GM13977 (cell line): ENCODE data around the gene HAGH.

Experiments
- DNase-seq: peaks from one replicate; pipeline ENCODE4 v3.0.0; 2012; ENCODE audit warnings: low spot score
- CTCF ChIP-seq: IDR thresholded peaks from 2 replicates; pipeline ENCODE4 v1.5.1; 2012; ENCODE audit warnings: mild to moderate bottlenecking, control low read depth; ENCODE audit not compliant: insufficient read depth; ENCODE audit errors: extremely low read depth, missing control alignments
- in situ Hi-C: fragments of 300-500 bp; cut with MboI; formaldehyde crosslinking; loops from one replicate; pipeline ENCODE4 v1.12.0; 2022; ENCODE audit warnings: low sequenced_read_pairs, low pct_unique_long_range_greater_than_20kb, mixed read lengths, inconsistent platforms; ENCODE audit not compliant: unreplicated experiment

Gene HAGH

DNA sequence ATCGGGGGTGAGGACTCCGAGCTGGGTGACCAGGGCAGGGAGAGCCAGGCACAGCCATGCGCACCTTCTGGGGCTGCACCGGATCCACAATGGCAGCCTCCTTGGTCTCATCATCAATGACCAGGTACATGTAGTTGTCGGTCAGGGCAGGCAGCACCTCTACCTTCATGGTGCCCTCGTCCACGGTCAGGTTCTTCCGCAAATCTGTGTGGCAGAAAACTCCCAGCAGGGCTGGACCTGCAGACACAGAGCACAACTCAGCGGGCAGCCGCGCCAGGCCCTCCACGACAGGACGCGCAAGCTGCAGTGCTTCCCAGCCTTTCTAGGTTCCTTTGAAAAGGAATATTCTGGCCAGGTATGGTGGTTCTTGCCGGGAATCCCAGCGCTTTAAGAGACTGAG, 3.8 kb downstream of the HAGH start:
- in situ Hi-C loops = no loop called here
- no peak for DNase-seq
- TF ChIP-seq CTCF = no peak

DNA sequence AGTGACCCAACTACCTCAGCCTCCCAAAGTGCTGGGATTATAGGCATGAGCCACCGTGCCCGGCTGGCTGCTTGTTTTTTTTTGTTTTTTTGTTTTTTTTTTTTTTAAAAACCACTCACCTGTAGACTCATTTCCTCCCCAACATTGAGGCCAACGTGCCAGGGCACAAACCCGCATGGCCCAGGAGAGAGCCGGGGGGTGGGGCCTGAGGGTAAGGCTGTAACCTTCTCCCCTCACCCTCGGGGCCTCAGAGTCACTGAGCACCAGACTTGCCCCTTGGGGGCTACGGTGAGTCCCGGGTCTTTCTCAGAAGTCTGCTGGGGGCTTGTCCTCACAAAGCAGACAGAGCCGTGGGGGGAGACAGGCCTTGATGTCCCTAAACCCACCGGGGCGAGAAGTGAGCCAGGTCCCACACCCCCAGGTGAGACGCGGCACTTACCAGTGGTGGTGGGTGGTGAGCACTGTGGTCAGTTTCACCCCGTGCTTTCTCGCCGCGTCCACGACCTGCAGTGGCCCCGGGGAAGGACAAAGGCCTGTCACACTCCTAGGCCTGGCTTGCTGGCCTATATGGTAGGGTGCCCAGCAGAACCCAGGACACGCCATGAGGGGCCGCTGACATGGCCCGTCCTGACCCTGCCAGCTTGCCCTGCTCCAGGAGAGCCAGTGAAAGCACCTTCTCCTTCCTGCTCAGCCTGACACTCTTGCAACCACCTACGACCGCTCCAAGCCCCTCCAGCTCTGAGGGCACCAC, 4.6 kb downstream of the HAGH start:
- no peak for DNase-seq
- TF ChIP-seq CTCF = no peak
- in situ Hi-C loops = no loop called here

- in situ Hi-C loops = no loop called here
These were observed 5.7 kb downstream of the HAGH start for GRCh38 chr16:1820946-1821290.

GRCh38 chr16:1820096-1820945, 6.3 kb downstream of the HAGH start:
- TF ChIP-seq CTCF = no peak
- in situ Hi-C loops = no loop called here
- DNase-seq = no peak

More at GRCh38 chr16:1820946-1821290, 5.7 kb downstream of the HAGH start:
- no peak for DNase-seq
- TF ChIP-seq CTCF = no peak

- in situ Hi-C loops = no loop called here
- DNase-seq = no peak
- no peak for TF ChIP-seq CTCF
These were observed 7.0 kb downstream of the HAGH start for GRCh38 chr16:1819611-1820010.

- no peak for TF ChIP-seq CTCF
- in situ Hi-C loops = no loop called here
- DNase-seq = no peak
These were observed 7.6 kb downstream of the HAGH start for GRCh38 chr16:1818873-1819525.
